Esophagus squamous epithelium (tissue), 4 donors: ENCODE data around the gene FLT3.

Experiments
- POLR2A ChIP-seq, 4 donors: fragments of 450-650 bp; IDR thresholded peaks; one replicate each; pipeline ENCODE4 v1.6.1; 2017; ENCODE audit warnings: antibody characterized with exemption in 4 of 4, mild to moderate bottlenecking in 4 of 4, moderate library complexity in 3 of 4
- TF ChIP-seq, protein P1 (sequence below), 6 experiments: fragments of 450-650 bp in 4 of 6; fragments of 200-600 bp in 2 of 6; sonication (generic) in 2 of 6; IDR thresholded peaks; one replicate each; pipeline ENCODE4 v1.5.1; 2016 to 2019; ENCODE audit warnings: antibody characterized with exemption in 6 of 6, mild to moderate bottlenecking in 4 of 6, moderate library complexity in 4 of 6

DNA sequence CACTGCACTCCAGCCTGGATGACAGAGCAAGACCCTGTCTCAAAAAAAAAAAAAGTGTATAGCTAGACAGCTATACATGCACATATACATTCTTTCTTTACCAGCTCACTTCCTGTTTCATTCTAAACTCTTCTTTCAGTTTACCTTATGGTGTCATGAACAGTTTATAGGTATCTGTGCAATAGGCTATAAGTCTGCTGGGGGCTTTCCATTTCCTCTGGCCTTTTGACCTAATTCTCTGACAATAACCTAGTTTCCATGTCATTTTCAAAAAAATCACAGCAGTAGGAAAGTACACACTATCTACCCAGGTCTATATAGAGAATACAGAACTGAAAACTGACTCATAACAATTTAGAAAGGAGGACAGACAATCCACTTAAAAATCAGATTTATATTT lies 87.5 kb downstream of the FLT3 start:
- TF ChIP-seq POLR2A (IDR thresholded peaks at IDR 0.05): no peak
- TF ChIP-seq, protein P1, sequence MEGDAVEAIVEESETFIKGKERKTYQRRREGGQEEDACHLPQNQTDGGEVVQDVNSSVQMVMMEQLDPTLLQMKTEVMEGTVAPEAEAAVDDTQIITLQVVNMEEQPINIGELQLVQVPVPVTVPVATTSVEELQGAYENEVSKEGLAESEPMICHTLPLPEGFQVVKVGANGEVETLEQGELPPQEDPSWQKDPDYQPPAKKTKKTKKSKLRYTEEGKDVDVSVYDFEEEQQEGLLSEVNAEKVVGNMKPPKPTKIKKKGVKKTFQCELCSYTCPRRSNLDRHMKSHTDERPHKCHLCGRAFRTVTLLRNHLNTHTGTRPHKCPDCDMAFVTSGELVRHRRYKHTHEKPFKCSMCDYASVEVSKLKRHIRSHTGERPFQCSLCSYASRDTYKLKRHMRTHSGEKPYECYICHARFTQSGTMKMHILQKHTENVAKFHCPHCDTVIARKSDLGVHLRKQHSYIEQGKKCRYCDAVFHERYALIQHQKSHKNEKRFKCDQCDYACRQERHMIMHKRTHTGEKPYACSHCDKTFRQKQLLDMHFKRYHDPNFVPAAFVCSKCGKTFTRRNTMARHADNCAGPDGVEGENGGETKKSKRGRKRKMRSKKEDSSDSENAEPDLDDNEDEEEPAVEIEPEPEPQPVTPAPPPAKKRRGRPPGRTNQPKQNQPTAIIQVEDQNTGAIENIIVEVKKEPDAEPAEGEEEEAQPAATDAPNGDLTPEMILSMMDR (IDR thresholded peaks at IDR 0.05): no peak
